HepG2 (cell line): ENCODE measurements around the gene GZMA. TPM values are rescaled to one million over a fixed set of nuclear protein-coding genes. Genes with fewer than 3 reads are reported as not detected.

Experiments used
- ATAC-seq: fragments of 200-7000 bp; cut with Tn5 transposase; 3 replicates; pipeline ENCODE4 v1.9.1; 2020; ENCODE audit warnings: mild to moderate bottlenecking, moderate library complexity
- BruUV-seq: library from RNA; stranded (reverse); fragments of 400-500 nt; replicated peaks from 2 replicates; lab custom pipeline; 2021; lab: Mats Ljungman, UMichigan
- CTCF ChIA-PET: fragments of 300-600 bp; formaldehyde crosslinking; extraction: SDS; loops from one replicate; lab custom pipeline; 2021; ENCODE audit warnings: low total read pairs, inconsistent platforms, low intra/inter-chr PET ratio; lab: Yijun Ruan, JAX
- POLR2A ChIA-PET: fragments of 350-600 bp; sonication (Branson Sonifier 250); formaldehyde crosslinking; loops from one replicate; lab custom pipeline; 2020; ENCODE audit warnings: antibody characterized with exemption, inconsistent platforms; lab: Yijun Ruan, JAX
- DNase-seq: peaks from one replicate; pipeline ENCODE4 v3.0.0-alpha.2; 2015; ENCODE audit warnings: low spot score
- FAIRE-seq: peaks from 3 replicates; lab custom pipeline; 2011; peaks lifted over from hg19 to GRCh38; lab: Jason Lieb, UNC
- H2AFZ ChIP-seq: one replicate; pipeline ENCODE4 v1.6.1; 2011; ENCODE audit warnings: low read length, inconsistent platforms
- H3K27ac ChIP-seq: fragments of 300-600 bp; 3 replicates; pipeline ENCODE4 v1.8.0; 2011; ENCODE audit warnings: mixed run types, mild to moderate bottlenecking, mixed read lengths, low read length, inconsistent platforms; ENCODE audit not compliant: insufficient read depth; ENCODE audit errors: extremely low read length
- H3K27me3 ChIP-seq, 2 experiments: fragments of 200-600 bp in 1 of 2; 2 replicates in 1 of 2; 3 replicates in 1 of 2; pipeline versions ENCODE4 v1.6.0 to v1.8.0; 2011; ENCODE audit warnings: low read length in 2 of 2, mild to moderate bottlenecking in 2 of 2, moderate library complexity in 2 of 2, inconsistent platforms in 1 of 2; ENCODE audit not compliant: insufficient read depth in 2 of 2, control insufficient read depth in 1 of 2
- H3K36me3 ChIP-seq, 2 experiments: fragments of 200-600 bp in 1 of 2; replicated peaks in 1 of 2; 2 replicates in 1 of 2; 3 replicates in 1 of 2; pipeline versions ENCODE4 v1.5.1 to v1.8.0; 2011; ENCODE audit warnings: low read length in 2 of 2, inconsistent platforms in 1 of 2; ENCODE audit not compliant: insufficient read depth in 2 of 2, control insufficient read depth in 1 of 2
- H3K4me1 ChIP-seq: 2 replicates; pipeline ENCODE4 v1.5.1; 2012; ENCODE audit warnings: low read length, inconsistent platforms; ENCODE audit not compliant: insufficient read depth
- H3K4me2 ChIP-seq: 2 replicates; pipeline ENCODE4 v1.6.0; 2011; ENCODE audit warnings: low read depth, low read length, inconsistent platforms
- H3K4me3 ChIP-seq, 3 experiments: fragments of 200-600 bp in 1 of 3; sonication (generic), shearing (Covaris generic) in 1 of 3; replicated peaks in 1 of 3; 2 replicates each; pipeline ENCODE4 v1.5.1; 2011 to 2016; ENCODE audit warnings: low read length in 3 of 3, inconsistent platforms in 2 of 3, low read depth in 2 of 3, mild to moderate bottlenecking in 2 of 3, control low read depth in 1 of 3, mixed read lengths in 1 of 3; ENCODE audit not compliant: insufficient read depth in 1 of 3
- H3K79me2 ChIP-seq: one replicate; pipeline ENCODE4 v1.6.1; 2011; ENCODE audit warnings: low read length, inconsistent platforms; ENCODE audit not compliant: insufficient read depth
- H3K9ac ChIP-seq: 2 replicates; pipeline ENCODE4 v1.6.0; 2011; ENCODE audit warnings: mild to moderate bottlenecking, low read depth, low read length, inconsistent platforms; ENCODE audit not compliant: insufficient read depth
- H3K9me3 ChIP-seq: 2 replicates; pipeline ENCODE4 v1.5.1; 2012; ENCODE audit warnings: mild to moderate bottlenecking, low read length
- H4K20me1 ChIP-seq: 2 replicates; pipeline ENCODE4 v1.6.0; 2011; ENCODE audit warnings: inconsistent platforms, mild to moderate bottlenecking, low read length, moderate library complexity; ENCODE audit not compliant: insufficient read depth
- EP300 ChIP-seq, 3 experiments: sonication (generic) in 1 of 3; formaldehyde crosslinking in 1 of 3; IDR thresholded peaks; 2 replicates each; pipeline versions ENCODE4 v1.5.1 to v1.6.1; 2011 to 2020; ENCODE audit warnings: low read depth in 2 of 3, low read length in 2 of 3, borderline replicate concordance in 1 of 3, improper control_type of control experiment in 1 of 3, mild to moderate bottlenecking in 1 of 3, missing genetic modification reagents in 1 of 3, moderate library complexity in 1 of 3
- IRF9 ChIP-seq: sonication (generic); formaldehyde crosslinking; IDR thresholded peaks from 2 replicates; pipeline ENCODE4 v1.8.0; 2022; ENCODE audit warnings: missing genetic modification reagents, mild to moderate bottlenecking, borderline replicate concordance
- NCOR1 ChIP-seq: fragments of 200-600 bp; sonication (generic); IDR thresholded peaks from 2 replicates; pipeline ENCODE4 v1.7.0; 2017; ENCODE audit warnings: antibody characterized with exemption, low read length, borderline replicate concordance
- RARG ChIP-seq: sonication (generic); formaldehyde crosslinking; IDR thresholded peaks from 2 replicates; pipeline ENCODE4 v1.4.0; 2020; ENCODE audit warnings: low read depth, mild to moderate bottlenecking, missing genetic modification reagents
- ZNF326 ChIP-seq: sonication (generic); formaldehyde crosslinking; IDR thresholded peaks from 2 replicates; pipeline ENCODE4 v1.4.0; 2020; ENCODE audit warnings: missing genetic modification reagents, borderline replicate concordance
- WGBS: methylation state at CpG from one replicate; pipeline ENCODE4 v1.1.6; 2017; ENCODE audit warnings: low lambda C conversion rate; 5-methylcytosine and 5-hydroxymethylcytosine counted together
- in situ Hi-C: cut with HindIII; loops from 2 replicates; pipeline ENCODE4 v1.10.0; 2017; ENCODE audit warnings: low pct_unique_long_range_greater_than_20kb; ENCODE audit not compliant: extremely low pct_ligation_motif_present
- intact Hi-C: fragments of 100-400 bp; cut with micrococcal nuclease; formaldehyde crosslinking; loops from one replicate; pipeline ENCODE4 v1.10.0; 2022; ENCODE audit not compliant: unreplicated experiment
- polyA plus RNA-seq, 8 experiments: library from polyadenylated mRNA; depleted of rRNA in 3 of 8; stranded (reverse) in 7 of 8; unstranded in 1 of 8; fragments of >200 nt; fragmentation: Illumina TruSeq in 4 of 8; extraction: Trizol in 4 of 8; gene quantifications; 2 replicates each; pipeline versions ENCODE4 v1.2.1 to v1.2.3, GENCODE V29; 2011 to 2016; ENCODE audit warnings: low read depth in 4 of 8, missing spikeins in 1 of 8, mixed read lengths in 1 of 8; ENCODE audit not compliant: insufficient read depth in 1 of 8
- total RNA-seq, 5 experiments: library from RNA; depleted of rRNA; stranded (reverse); fragments of >200 nt; fragmentation: Illumina TruSeq; extraction: Trizol; gene quantifications; 2 replicates each; pipeline ENCODE4 v1.2.3, GENCODE V29; 2016; ENCODE audit warnings: low read depth in 1 of 5

GZMA gene
- total and polyA plus RNA-seq, 2 of the 13 experiments (the other 11 are each of a cell fraction or from before 2014, with no cell fraction given) = not detected

DNA sequence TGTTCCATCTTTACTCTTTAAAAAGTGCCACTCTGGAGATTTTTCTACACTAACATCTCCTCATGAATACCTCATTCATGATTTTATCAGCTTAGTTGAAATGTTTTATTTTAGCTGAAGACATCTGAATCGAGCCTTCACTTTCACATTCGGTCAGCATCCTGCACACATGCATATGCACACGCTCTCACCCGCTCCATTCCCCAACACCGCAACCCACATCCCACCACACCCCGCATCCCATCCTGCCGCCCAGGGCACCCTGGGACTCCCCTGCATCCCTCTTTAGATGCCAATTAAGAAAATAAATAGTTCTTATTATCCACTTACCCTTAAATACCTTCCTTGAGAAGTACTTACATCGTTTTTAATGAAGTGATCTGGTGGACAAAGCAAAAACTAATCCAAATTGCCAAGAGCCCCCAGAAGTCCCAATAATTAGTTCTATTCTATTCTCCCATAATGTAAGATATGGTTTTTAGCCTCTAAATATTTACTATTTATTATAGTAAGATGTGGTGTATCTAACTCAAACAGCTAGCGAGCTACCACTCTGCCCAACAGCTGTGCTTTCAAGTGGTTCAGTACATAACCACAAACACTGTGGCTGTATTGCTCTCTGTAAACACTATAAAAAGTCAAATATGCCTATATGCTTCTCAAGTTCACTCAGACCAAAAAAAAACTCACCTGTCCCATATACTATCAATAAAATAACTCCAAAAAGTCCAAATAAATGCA, 40.2 kb upstream of the GZMA start:
- FAIRE-seq (no peak), ATAC-seq (no peak), DNase-seq (no peak)
- Histone ChIP-seq H3K27me3 (no peaks in the 10 kb centered on the region), H3K4me1 (no peaks in the 10 kb centered on the region), H3K9me3 (no peaks in the 10 kb centered on the region), H3K36me3 (no peaks in the 10 kb centered on the region), H3K4me3 (no peak overlapping the region), H3K79me2 (no peaks in the 10 kb centered on the region), H3K4me2 (no peak overlapping the region), H3K27ac (no peak overlapping the region), H2AFZ (no peak overlapping the region), H4K20me1 (no peaks in the 10 kb centered on the region), H3K9ac (no peak overlapping the region)
- 40% methylated on average over 9 of the region's 9 CpGs for WGBS
- BruUV-seq = no TSS peak
- TF ChIP-seq ZNF326 (CRISPR knock-in tag) (no peak), IRF9 (CRISPR knock-in tag) (no peak), NCOR1 (no peak), EP300 (IDR thresholded peaks at IDR 0.05; ENCODE audit: low read depth in 2 of 2, low read length in 2 of 2) (no peak), EP300 (CRISPR knock-in tag; IDR thresholded peaks at IDR 0.05; ENCODE audit: borderline replicate concordance) (no peak), RARG (CRISPR knock-in tag) (no peak)
- intact Hi-C loops (loop anchor here (5.0 kb wide), 1 partner anchor 50 kb away; no protein-coding TSS in a partner anchor), in situ Hi-C loops (no loop called here)
- ChIA-PET CTCF (no interaction called here), POLR2A (no interaction called here)
